Measurements from ENCODE around the gene LIN37.
"Not testable (repeated sequence)": the region's sequence is repeated elsewhere in the genome, so short reads cannot be mapped to it uniquely, and the experiment has no call there.

LIN37 gene

DNA sequence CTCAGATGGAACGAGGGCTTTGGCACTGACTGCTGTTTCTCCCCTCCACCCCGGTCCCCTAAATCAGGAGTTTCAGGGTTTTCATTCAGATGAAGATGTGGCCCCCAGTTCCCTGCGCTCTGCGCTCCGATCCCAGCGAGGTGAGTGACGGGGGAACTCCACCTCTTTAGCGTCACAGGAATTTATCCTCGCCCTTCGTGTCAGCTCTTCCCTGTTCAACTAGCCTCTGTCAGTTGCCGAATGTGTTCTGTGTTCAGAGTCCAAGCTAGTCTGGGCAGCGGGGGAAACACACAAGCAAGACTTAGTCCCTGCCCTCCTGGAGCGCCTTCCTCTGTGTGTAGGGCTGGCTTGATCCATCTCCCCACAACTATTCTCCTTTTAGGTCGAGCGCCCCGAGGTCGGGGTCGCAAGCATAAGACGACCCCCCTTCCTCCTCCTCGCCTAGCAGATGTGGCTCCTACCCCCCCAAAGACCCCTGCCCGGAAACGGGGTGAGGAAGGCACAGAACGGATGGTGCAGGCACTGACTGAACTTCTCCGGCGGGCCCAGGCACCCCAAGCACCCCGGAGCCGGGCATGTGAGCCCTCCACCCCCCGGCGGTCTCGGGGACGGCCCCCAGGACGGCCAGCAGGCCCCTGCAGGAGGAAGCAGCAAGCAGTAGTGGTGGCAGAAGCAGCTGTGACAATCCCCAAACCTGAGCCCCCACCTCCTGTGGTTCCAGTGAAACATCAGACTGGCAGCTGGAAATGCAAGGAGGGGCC, 28.8 kb upstream of the LIN37 start:
- no peak for DNase-seq

GRCh38 chr19:35720163-35720524, 28.2 kb upstream of the LIN37 start:
- no peak for DNase-seq

- no peak for DNase-seq
Observed at GRCh38 chr19:35720648-35721047, 27.7 kb upstream of the LIN37 start.

DNA sequence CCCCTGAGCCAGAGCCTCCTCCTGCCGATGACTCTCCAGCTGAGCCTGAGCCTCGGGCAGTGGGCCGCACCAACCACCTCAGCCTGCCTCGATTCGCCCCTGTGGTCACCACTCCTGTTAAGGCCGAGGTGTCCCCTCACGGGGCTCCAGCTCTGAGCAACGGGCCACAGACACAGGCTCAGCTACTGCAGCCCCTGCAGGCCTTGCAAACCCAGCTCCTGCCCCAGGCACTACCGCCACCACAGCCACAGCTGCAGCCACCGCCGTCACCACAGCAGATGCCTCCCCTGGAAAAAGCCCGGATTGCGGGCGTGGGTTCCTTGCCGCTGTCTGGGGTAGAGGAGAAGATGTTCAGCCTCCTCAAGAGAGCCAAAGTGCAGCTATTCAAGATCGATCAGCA, 27.0 kb upstream of the LIN37 start:
- no peak for DNase-seq

DNA sequence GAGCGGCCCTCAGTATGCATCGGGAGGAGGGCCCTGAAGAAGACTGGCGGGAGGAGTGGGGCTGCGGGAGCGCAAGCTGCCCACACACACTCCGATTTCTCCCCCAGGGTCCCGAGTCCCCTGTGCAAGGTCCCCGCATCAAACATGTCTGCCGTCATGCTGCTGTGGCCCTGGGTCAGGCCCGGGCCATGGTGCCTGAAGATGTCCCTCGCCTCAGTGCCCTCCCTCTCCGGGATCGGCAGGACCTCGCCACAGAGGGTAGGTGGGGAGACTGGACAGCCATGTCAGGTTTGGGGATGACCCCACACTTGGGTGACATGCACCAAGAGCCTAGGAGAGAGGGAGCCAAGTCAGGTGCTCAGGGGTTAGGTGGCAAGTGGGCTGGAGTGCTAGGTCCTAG, 25.9 kb upstream of the LIN37 start:
- no peak for DNase-seq

DNA sequence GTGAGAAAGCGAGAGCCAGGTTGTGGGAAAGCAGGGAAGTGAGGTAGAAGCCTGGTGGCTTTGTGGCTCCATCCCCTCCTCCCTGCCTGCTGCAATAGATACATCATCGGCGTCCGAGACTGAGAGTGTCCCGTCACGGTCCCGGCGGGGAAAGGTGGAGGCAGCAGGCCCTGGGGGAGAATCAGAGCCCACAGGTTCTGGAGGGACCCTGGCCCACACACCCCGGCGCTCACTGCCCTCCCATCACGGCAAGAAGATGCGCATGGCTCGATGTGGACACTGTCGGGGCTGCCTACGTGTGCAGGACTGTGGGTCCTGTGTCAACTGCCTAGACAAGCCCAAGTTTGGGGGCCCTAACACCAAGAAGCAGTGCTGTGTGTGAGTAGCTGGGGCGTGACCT, 25.5 kb upstream of the LIN37 start:
- DNase-seq, result no peak

- DNase-seq, result no peak
Observed at GRCh38 chr19:35723671-35724070, 24.7 kb upstream of the LIN37 start.

- DNase-seq, result not testable (repeated sequence)
Observed at GRCh38 chr19:35724132-35724531, 24.2 kb upstream of the LIN37 start.

GRCh38 chr19:35724560-35724959, 23.8 kb upstream of the LIN37 start:
- no peak for DNase-seq

DNA sequence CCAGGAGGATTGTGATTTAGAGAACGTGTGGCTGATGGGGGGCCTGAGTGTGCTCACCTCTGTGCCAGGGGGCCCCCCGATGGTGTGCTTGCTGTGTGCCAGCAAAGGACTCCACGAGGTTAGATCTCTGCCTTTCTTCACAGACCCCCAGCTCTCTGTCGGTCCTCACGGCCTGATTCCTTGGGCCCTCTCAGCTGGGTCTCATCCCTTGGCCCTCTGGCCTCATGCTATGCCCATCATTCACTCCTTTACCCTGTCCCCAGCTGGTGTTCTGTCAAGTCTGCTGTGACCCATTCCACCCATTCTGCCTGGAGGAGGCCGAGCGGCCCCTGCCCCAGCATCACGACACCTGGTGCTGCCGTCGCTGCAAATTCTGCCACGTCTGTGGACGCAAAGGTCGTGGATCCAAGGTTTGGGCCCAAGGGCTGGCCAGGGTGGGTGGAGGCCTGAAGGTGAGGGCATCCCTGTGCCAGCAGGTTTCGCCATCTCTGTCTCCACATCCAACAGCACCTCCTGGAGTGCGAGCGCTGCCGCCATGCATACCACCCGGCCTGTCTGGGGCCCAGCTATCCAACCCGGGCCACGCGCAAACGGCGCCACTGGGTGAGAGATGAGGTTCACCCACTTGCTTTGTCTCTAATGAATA, 23.0 kb upstream of the LIN37 start:
- no peak for DNase-seq

GRCh38 chr19:35727053-35727955, 21.1 kb upstream of the LIN37 start:
- DNase-seq, result no peak

GRCh38 chr19:35727956-35728706, 20.2 kb upstream of the LIN37 start:
- no peak for DNase-seq

DNA sequence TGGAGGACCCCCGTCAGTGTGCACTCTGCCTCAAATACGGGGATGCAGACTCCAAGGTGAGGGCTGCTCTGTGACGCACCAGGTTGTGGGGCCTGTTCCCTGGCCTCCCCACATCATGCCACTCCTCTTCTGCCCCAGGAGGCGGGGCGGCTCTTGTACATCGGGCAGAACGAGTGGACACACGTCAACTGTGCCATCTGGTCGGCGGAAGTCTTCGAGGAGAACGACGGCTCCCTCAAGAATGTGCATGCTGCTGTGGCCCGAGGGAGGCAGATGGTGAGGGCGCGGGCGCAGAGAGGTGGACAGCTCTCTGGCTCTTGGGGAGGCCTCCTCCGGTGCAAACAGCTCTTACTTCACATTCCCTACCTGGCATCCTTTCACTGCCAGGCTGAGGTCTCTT, 19.4 kb upstream of the LIN37 start:
- no peak for DNase-seq

GRCh38 chr19:35729763-35730162, 18.6 kb upstream of the LIN37 start:
- no peak for DNase-seq

- no peak for DNase-seq
Observed at GRCh38 chr19:35730326-35730725, 18.1 kb upstream of the LIN37 start.

DNA sequence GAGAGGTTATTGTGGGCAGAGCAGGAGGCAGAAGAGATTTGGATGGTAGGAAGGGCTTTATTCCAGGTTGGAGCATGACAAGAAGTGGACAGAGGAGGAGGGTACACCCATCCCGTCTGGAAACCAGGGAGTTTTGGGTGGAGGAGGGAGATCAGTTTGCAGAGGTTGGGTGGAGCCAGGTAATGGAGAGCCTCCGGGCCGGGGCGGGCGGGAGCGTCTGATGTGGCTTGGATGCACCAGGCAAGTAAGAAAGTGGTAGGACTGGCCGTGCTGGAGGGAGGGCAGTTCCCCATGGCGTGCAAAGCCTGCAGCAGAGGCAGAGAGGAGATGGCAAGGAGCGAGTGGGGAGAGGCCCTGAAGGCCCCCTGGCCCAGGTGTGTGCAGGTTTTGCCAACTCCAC, 17.0 kb upstream of the LIN37 start:
- no peak for DNase-seq

GRCh38 chr19:35731779-35732405, 16.5 kb upstream of the LIN37 start:
- DNase-seq, result no peak

- no peak for DNase-seq
Observed at GRCh38 chr19:35732540-35733179, 15.7 kb upstream of the LIN37 start.

GRCh38 chr19:35733180-35734125, 14.9 kb upstream of the LIN37 start:
- no peak for DNase-seq

DNA sequence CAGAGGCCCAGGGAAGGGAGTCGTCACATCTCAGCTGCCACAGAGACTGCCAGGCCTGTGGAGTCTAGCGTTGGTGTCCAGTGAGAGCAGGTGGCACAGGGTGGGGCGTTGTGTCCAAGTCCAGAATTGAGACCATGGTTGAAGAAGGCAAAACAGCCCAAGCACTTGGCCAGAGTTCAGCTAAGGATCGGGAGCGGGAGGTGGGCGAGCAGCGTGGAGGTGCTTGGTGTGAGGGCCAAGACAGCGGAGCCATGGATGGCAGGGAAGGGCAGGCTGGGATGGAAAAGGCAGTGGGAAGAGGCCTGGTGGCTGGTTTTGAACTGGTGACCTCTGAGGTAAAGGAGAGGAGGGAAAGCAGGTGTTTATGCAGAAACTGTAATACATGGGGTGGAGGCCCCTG, 14.1 kb upstream of the LIN37 start:
- no peak for DNase-seq

DNA sequence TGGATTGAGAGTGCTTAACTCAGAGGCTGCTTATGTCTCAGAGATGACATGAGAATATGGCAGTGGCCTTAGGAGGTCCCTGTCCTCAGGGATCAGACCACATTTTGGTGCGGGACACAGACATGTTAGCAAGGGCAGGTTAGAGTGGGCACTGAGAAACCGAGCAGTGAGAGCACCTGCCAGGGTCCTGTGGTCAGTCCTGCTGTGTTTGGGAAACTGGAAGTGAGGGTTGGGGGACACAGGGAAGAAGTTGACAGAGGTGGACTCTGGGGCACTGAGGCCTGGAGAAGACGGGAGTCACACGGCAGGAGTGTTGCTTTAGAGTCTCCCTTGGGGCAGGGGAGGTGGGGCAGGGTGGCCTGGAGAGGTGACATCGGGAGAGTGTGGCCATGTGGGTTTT, 13.5 kb upstream of the LIN37 start:
- DNase-seq, result no peak
